GM12878 (cell line): ENCODE results near the gene PARN. TPM values are rescaled to one million over a fixed set of nuclear protein-coding genes. Genes with fewer than 3 reads are reported as not detected.

Experiments used
- ATAC-seq: fragments of 200-7000 bp; cut with Tn5 transposase; 3 replicates; pipeline ENCODE4 v1.9.1; 2020; ENCODE audit warnings: mild to moderate bottlenecking, moderate library complexity
- BruUV-seq: library from RNA; stranded (reverse); fragments of 400-500 nt; replicated peaks from 2 replicates; lab custom pipeline; 2021; lab: Mats Ljungman, UMichigan
- CTCF ChIA-PET: fragments of 300-600 bp; sonication (Branson Sonifier 250); formaldehyde crosslinking; extraction: SDS; loops from one replicate; lab custom pipeline; 2021; ENCODE audit warnings: inconsistent platforms; lab: Yijun Ruan, JAX
- POLR2A ChIA-PET: fragments of 350-600 bp; formaldehyde crosslinking; extraction: SDS; loops from one replicate; lab custom pipeline; 2021; ENCODE audit warnings: inconsistent platforms; lab: Charles Lee
- RAD21 ChIA-PET: fragments of 300-600 bp; sonication (Branson Sonifier 250); formaldehyde crosslinking; loops from one replicate; lab custom pipeline; 2023; ENCODE audit warnings: antibody characterized with exemption; ENCODE audit not compliant: unreplicated experiment; lab: Charles Lee
- SMC1A ChIA-PET: fragments of 300-600 bp; sonication (Branson Sonifier 250); formaldehyde crosslinking; loops from one replicate; lab custom pipeline; 2023; ENCODE audit not compliant: unreplicated experiment, uncharacterized antibody; lab: Charles Lee
- DNase-seq: peaks from one replicate; pipeline ENCODE4 v3.0.0-alpha.2; 2011; ENCODE audit warnings: low read depth, low spot score
- FAIRE-seq: peaks from 3 replicates; lab custom pipeline; 2011; peaks lifted over from hg19 to GRCh38; lab: Jason Lieb, UNC
- H2AFZ ChIP-seq: 2 replicates; pipeline ENCODE4 v1.6.0; 2011; ENCODE audit warnings: low read depth, low read length, control low read depth; ENCODE audit not compliant: control insufficient read depth
- H3K27ac ChIP-seq: 2 replicates; pipeline ENCODE4 v1.5.1; 2011; ENCODE audit warnings: control low read depth; ENCODE audit not compliant: control insufficient read depth, insufficient read depth
- H3K27me3 ChIP-seq, 2 experiments: replicated peaks in 1 of 2; 2 replicates each; pipeline versions ENCODE4 v1.6.0 to v1.6.1; 2011; ENCODE audit warnings: low read length in 1 of 2; ENCODE audit not compliant: control insufficient read depth in 2 of 2, insufficient read depth in 2 of 2
- H3K36me3 ChIP-seq, 2 experiments: 2 replicates each; pipeline ENCODE4 v1.5.1; 2011; ENCODE audit warnings: low read length in 1 of 2; ENCODE audit not compliant: control insufficient read depth in 2 of 2, insufficient read depth in 2 of 2
- H3K4me1 ChIP-seq: 2 replicates; pipeline ENCODE4 v1.6.1; 2011; ENCODE audit warnings: mild to moderate bottlenecking, low read length, moderate library complexity, mixed read lengths; ENCODE audit not compliant: control insufficient read depth, insufficient read depth
- H3K4me2 ChIP-seq: 2 replicates; pipeline ENCODE4 v1.6.0; 2011; ENCODE audit warnings: control low read depth; ENCODE audit not compliant: control insufficient read depth, insufficient read depth
- H3K4me3 ChIP-seq: fragments of 200-600 bp; sonication (generic); 2 replicates; pipeline ENCODE4 v1.5.1; 2016
- H3K79me2 ChIP-seq: 2 replicates; pipeline ENCODE4 v1.6.0; 2011; ENCODE audit warnings: low read length; ENCODE audit not compliant: control insufficient read depth, insufficient read depth
- H3K9ac ChIP-seq: 2 replicates; pipeline ENCODE4 v1.8.0; 2011; ENCODE audit warnings: low read length, control low read depth, mixed read lengths; ENCODE audit not compliant: control insufficient read depth, insufficient read depth
- H3K9me3 ChIP-seq: replicated peaks from 3 replicates; pipeline ENCODE4 v1.5.1; 2011; ENCODE audit warnings: mild to moderate bottlenecking, low read length; ENCODE audit not compliant: control insufficient read depth, insufficient read depth
- H4K20me1 ChIP-seq: 2 replicates; pipeline ENCODE4 v1.6.0; 2011; ENCODE audit not compliant: control insufficient read depth, insufficient read depth
- BRCA1 ChIP-seq: IDR thresholded peaks from 2 replicates; pipeline ENCODE4 v1.6.1; 2011; ENCODE audit warnings: low read depth, low read length, improper control_type of control experiment
- CEBPB ChIP-seq, 2 experiments: fragments of 150-350 bp in 1 of 2; IDR thresholded peaks; 2 replicates each; pipeline ENCODE4 v1.6.1; 2012 to 2014; ENCODE audit warnings: low read depth in 2 of 2, low read length in 2 of 2, borderline replicate concordance in 1 of 2, inconsistent platforms in 1 of 2
- EGR1 ChIP-seq, 2 experiments: IDR thresholded peaks; 1 replicate in 1 of 2; 2 replicates in 1 of 2; pipeline ENCODE4 v1.6.1; 2011 to 2012; ENCODE audit warnings: low read depth in 2 of 2, low read length in 2 of 2, borderline replicate concordance in 1 of 2, mild to moderate bottlenecking in 1 of 2, moderate library complexity in 1 of 2
- FOS ChIP-seq: IDR thresholded peaks from 3 replicates; pipeline ENCODE4 v1.6.1; 2011; ENCODE audit warnings: borderline replicate concordance; ENCODE audit not compliant: insufficient read length; ENCODE audit errors: extremely low read depth
- FOXK2 ChIP-seq: fragments of 450-650 bp; IDR thresholded peaks from 2 replicates; pipeline ENCODE4 v1.6.1; 2017; ENCODE audit warnings: mild to moderate bottlenecking, moderate library complexity
- IKZF2 ChIP-seq, 2 experiments: fragments of 450-650 bp; IDR thresholded peaks; 2 replicates each; pipeline ENCODE4 v1.6.1; 2017; ENCODE audit warnings: mild to moderate bottlenecking in 2 of 2, moderate library complexity in 2 of 2
- IRF5 ChIP-seq: fragments of 450-650 bp; IDR thresholded peaks from 2 replicates; pipeline ENCODE4 v1.6.1; 2017; ENCODE audit warnings: borderline replicate concordance
- MYC ChIP-seq: IDR thresholded peaks from 2 replicates; pipeline ENCODE4 v1.6.1; 2011; ENCODE audit warnings: mild to moderate bottlenecking, low read length, moderate library complexity, inconsistent platforms; ENCODE audit not compliant: insufficient read depth, insufficient replicate concordance, insufficient read length, severe bottlenecking
- PAX8 ChIP-seq: fragments of 450-650 bp; IDR thresholded peaks from 2 replicates; pipeline ENCODE4 v1.6.1; 2017; ENCODE audit warnings: mild to moderate bottlenecking, moderate library complexity
- POU2F2 ChIP-seq: IDR thresholded peaks from 3 replicates; pipeline ENCODE4 v1.6.1; 2011; ENCODE audit warnings: low read depth, mild to moderate bottlenecking, low read length, borderline replicate concordance
- SIX5 ChIP-seq: IDR thresholded peaks from 2 replicates; pipeline ENCODE4 v1.6.1; 2011; ENCODE audit warnings: mild to moderate bottlenecking, low read depth, low read length, moderate library complexity; ENCODE audit not compliant: severe bottlenecking
- STAT3 ChIP-seq: IDR thresholded peaks from 2 replicates; pipeline ENCODE4 v1.6.1; 2011; ENCODE audit warnings: low read depth, low read length, improper control_type of control experiment
- USF1 ChIP-seq: IDR thresholded peaks from 2 replicates; pipeline ENCODE4 v1.6.1; 2011; ENCODE audit warnings: borderline replicate concordance, low read depth, mild to moderate bottlenecking, moderate library complexity, mixed read lengths, low read length; ENCODE audit not compliant: insufficient read depth; ENCODE audit errors: extremely low read length
- USF2 ChIP-seq: IDR thresholded peaks from 2 replicates; pipeline ENCODE4 v1.6.1; 2011; ENCODE audit warnings: low read depth, low read length, improper control_type of control experiment, borderline replicate concordance
- ZNF207 ChIP-seq: fragments of 450-650 bp; IDR thresholded peaks from 2 replicates; pipeline ENCODE4 v1.6.1; 2014; ENCODE audit warnings: antibody characterized with exemption, mild to moderate bottlenecking, borderline replicate concordance
- WGBS: methylation state at CpG from one replicate; pipeline ENCODE4 v1.1.6; 2016; ENCODE audit warnings: low lambda C conversion rate; ENCODE audit not compliant: insufficient replicate concordance, insufficient coverage; ENCODE audit errors: missing lambda C conversion rate; 5-methylcytosine and 5-hydroxymethylcytosine counted together
- in situ Hi-C: fragments of 300-500 bp; cut with MboI; formaldehyde crosslinking; loops from 9 replicates; pipeline ENCODE4 v1.14.3; 2018; ENCODE audit warnings: mixed read lengths
- intact Hi-C: fragments of 100-400 bp; cut with micrococcal nuclease; formaldehyde crosslinking; loops from one replicate; pipeline ENCODE4 v1.14.2; 2022; ENCODE audit not compliant: unreplicated experiment
- polyA plus RNA-seq, 11 experiments: library from polyadenylated mRNA; depleted of rRNA in 4 of 11; unstranded in 6 of 11; stranded (reverse) in 5 of 11; fragments of >200 nt; fragmentation: Nextera tagmentation in 4 of 11; fragmentation: Illumina TruSeq in 1 of 11; extraction: Ambion mirVana in 4 of 11; extraction: Trizol in 1 of 11; gene quantifications; 1 replicate in 1 of 11; 2 replicates in 10 of 11; pipeline versions ENCODE4 v1.2.1 to v1.2.3, GENCODE V29; 2011 to 2016; ENCODE audit warnings: inconsistent platforms in 2 of 11, missing spikeins in 2 of 11, low read depth in 1 of 11
- total RNA-seq, 4 experiments: library from RNA; depleted of rRNA in 3 of 4; stranded (reverse); fragments of >200 nt in 3 of 4; fragmentation: Illumina TruSeq in 1 of 4; extraction: Trizol in 1 of 4; gene quantifications; 2 replicates each; pipeline versions ENCODE4 v1.2.1 to v1.2.3, GENCODE V29; 2013 to 2021

Gene PARN
- total and polyA plus RNA-seq, 10 of the 15 experiments (the other 5 are each of a cell fraction or from before 2014, with no cell fraction given), result 15.6 to 77.3 (median 47.7) TPM

- ChIA-PET RAD21 (no interaction called here), POLR2A (no interaction called here), CTCF (interaction anchor here (1.3 kb wide), 1 partner anchor 13 kb away, joined by 3 read pairs; no protein-coding TSS in a partner anchor), SMC1A (interaction anchor here (2.3 kb wide), 1 partner anchor 10 kb away, joined by 8 read pairs; no protein-coding TSS in a partner anchor)
- Histone ChIP-seq H3K27ac (no peak overlapping the region), H3K79me2 (no peaks in the 10 kb centered on the region), H3K36me3 (peaks cover under 1 to 1% of the 10 kb centered on the region in 2 experiments; a peak in 3 of 4 replicates), H3K4me2 (no peak overlapping the region), H3K9me3 (no peaks in the 10 kb centered on the region), H4K20me1 (no peaks in the 10 kb centered on the region), H3K4me3 (no peak overlapping the region), H3K9ac (no peak overlapping the region), H2AFZ (no peak overlapping the region), H3K4me1 (no peaks in the 10 kb centered on the region), H3K27me3 (no peaks in the 10 kb centered on the region)
- intact Hi-C loops (no loop called here), in situ Hi-C loops (no loop called here)
- WGBS, result 100% methylated on average over 1 of the region's 1 CpG
- FAIRE-seq (no peak), ATAC-seq (no peak), DNase-seq (no peak)
- BruUV-seq, result no TSS peak
- TF ChIP-seq PAX8 (no peak), ZNF207 (no peak), FOS (no peak), EGR1 (IDR thresholded peaks at IDR 0.05; ENCODE audit: borderline replicate concordance in 1 of 2, low read depth in 2 of 2, low read length in 2 of 2) (no peak), FOXK2 (no peak), POU2F2 (no peak), MYC (no peak)
Observed at GRCh38 chr16:14566599-14566998, 63.5 kb downstream of the PARN start.

- Histone ChIP-seq H3K9ac (no peak overlapping the region), H3K4me1 (no peaks in the 10 kb centered on the region), H3K4me3 (no peak overlapping the region), H3K4me2 (no peak overlapping the region), H2AFZ (no peak overlapping the region), H3K27ac (no peak overlapping the region), H3K79me2 (no peaks in the 10 kb centered on the region), H3K36me3 (peaks cover 1% of the 10 kb centered on the region in 2 experiments; a peak in 3 of 4 replicates), H4K20me1 (no peaks in the 10 kb centered on the region), H3K9me3 (no peaks in the 10 kb centered on the region), H3K27me3 (no peaks in the 10 kb centered on the region)
- no peak for DNase-seq
- CTCF ChIA-PET, result interaction anchor here (1.3 kb wide), 1 partner anchor 12 kb away, joined by 3 read pairs; no protein-coding TSS in a partner anchor
- no peak for FAIRE-seq
- intact Hi-C loops (no loop called here), in situ Hi-C loops (no loop called here)
- ATAC-seq, result no peak
- BruUV-seq, result no TSS peak
- SMC1A ChIA-PET, result interaction anchor here (2.3 kb wide), 1 partner anchor 9 kb away, joined by 8 read pairs; no protein-coding TSS in a partner anchor
- RAD21 ChIA-PET, result no interaction called here
- POLR2A ChIA-PET, result no interaction called here
- WGBS, result 98% methylated on average over 2 of the region's 2 CpGs
- TF ChIP-seq STAT3 (no peak), USF2 (no peak), SIX5 (no peak), USF1 (no peak), IRF5 (no peak), IKZF2 (IDR thresholded peaks at IDR 0.05) (no peak), CEBPB (IDR thresholded peaks at IDR 0.05; ENCODE audit: borderline replicate concordance in 1 of 2, low read depth in 2 of 2, low read length in 2 of 2) (no peak), BRCA1 (no peak)
Observed at GRCh38 chr16:14565688-14566025, 64.4 kb downstream of the PARN start.
